Left ventricle myocardium inferior (tissue), 1 donor: ENCODE measurements around the gene APLF. TPM values are rescaled to one million over a fixed set of nuclear protein-coding genes. Genes with fewer than 3 reads are reported as not detected.
"Not testable (repeated sequence)": the region's sequence is repeated elsewhere in the genome, so short reads cannot be mapped to it uniquely, and the experiment has no call there.

Experiments used
- DNase-seq: peaks from one replicate; pipeline ENCODE4 v3.0.0-alpha.2; 2020
- H3K27ac ChIP-seq: fragments of 200-600 bp; replicated peaks from 2 replicates; pipeline ENCODE4 v1.8.0; 2021
- H3K27me3 ChIP-seq: fragments of 200-600 bp; 2 replicates; pipeline ENCODE4 v1.8.0; 2021; ENCODE audit warnings: low read depth
- H3K36me3 ChIP-seq: fragments of 200-600 bp; 2 replicates; pipeline ENCODE4 v1.8.0; 2021
- H3K4me1 ChIP-seq: fragments of 200-600 bp; 2 replicates; pipeline ENCODE4 v1.8.0; 2021
- H3K4me3 ChIP-seq: fragments of 200-600 bp; 2 replicates; pipeline ENCODE4 v1.8.0; 2021; ENCODE audit warnings: mild to moderate bottlenecking, moderate library complexity
- H3K9me3 ChIP-seq: fragments of 200-600 bp; replicated peaks from 2 replicates; pipeline ENCODE4 v1.8.0; 2021
- CTCF ChIP-seq: fragments of 200-600 bp; IDR thresholded peaks from 2 replicates; pipeline ENCODE4 v1.8.0; 2021; ENCODE audit warnings: antibody characterized with exemption, mild to moderate bottlenecking, borderline replicate concordance
- intact Hi-C: fragments of 100-400 bp; cut with micrococcal nuclease; formaldehyde crosslinking; loops from one replicate; pipeline ENCODE4 v1.11.0; 2022
- total RNA-seq: library from RNA; stranded (reverse); fragmentation: NEBNext Ultra II Directional; extraction: Animal tissue kit (Norgen Biotek cat#: 25700); gene quantifications from one replicate; pipeline ENCODE4 v1.2.1, GENCODE V29; 2021
- donor health status: DM: no; HTN: yes; CAD: no; lungs with severe emphysema.

APLF gene
- total RNA-seq, 1 donor from 2014 or later = 4.8 TPM

GRCh38 chr2:68482296-68482820, 15.0 kb downstream of the APLF start:
- TF ChIP-seq CTCF = no peak
- H3K36me3 ChIP-seq = no peaks in the 10 kb centered on the region
- intact Hi-C loops = loop anchor here (10.0 kb wide), 1 partner anchor 232 kb away; no protein-coding TSS in a partner anchor
- H3K9me3 ChIP-seq = no peaks in the 10 kb centered on the region
- no peaks in the 10 kb centered on the region for H3K4me1 ChIP-seq
- no peak overlapping the region for H3K4me3 ChIP-seq
- DNase-seq = no peak
- H3K27me3 ChIP-seq = no peaks in the 10 kb centered on the region
- no peak overlapping the region for H3K27ac ChIP-seq

GRCh38 chr2:68483011-68483410, 15.6 kb downstream of the APLF start:
- H3K9me3 ChIP-seq = no peaks in the 10 kb centered on the region
- no peak for DNase-seq
- H3K4me3 ChIP-seq = no peak overlapping the region
- H3K27me3 ChIP-seq = no peaks in the 10 kb centered on the region
- intact Hi-C loops = loop anchor here (10.0 kb wide), 1 partner anchor 232 kb away; no protein-coding TSS in a partner anchor
- no peaks in the 10 kb centered on the region for H3K4me1 ChIP-seq
- no peaks in the 10 kb centered on the region for H3K36me3 ChIP-seq
- no peak for TF ChIP-seq CTCF
- no peak overlapping the region for H3K27ac ChIP-seq

DNA sequence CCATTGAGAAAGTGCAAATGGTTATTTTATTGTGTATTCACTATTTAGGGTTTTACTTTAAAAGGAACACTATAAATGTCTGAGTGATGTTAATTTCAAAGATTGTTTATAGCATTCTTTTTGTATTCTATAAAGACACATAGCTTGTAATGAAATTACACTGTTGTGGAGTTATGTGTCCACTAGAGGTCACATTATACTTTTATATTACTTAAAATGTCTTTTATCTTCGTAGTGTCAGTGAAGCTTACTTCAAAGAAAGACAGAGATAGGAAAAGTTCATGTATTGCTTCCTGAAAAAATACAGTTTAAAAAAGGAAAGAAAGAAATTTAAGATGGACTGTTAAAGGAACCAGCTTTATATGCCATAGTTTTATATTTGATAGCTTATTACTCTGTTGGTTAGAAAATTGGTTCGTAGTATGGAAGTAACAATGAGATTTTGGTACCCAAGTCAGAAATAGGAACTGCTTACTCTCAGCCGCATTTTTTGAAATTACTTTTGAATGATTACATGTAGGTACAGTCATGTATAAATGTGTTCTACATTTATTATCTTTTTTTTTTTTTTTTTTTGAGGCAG, 20.5 kb downstream of the APLF start:
- no peaks in the 10 kb centered on the region for H3K27me3 ChIP-seq
- TF ChIP-seq CTCF = peak; percentile 68
- no peaks in the 10 kb centered on the region for H3K4me1 ChIP-seq
- no peak overlapping the region for H3K27ac ChIP-seq
- intact Hi-C loops = loop anchor here (10.0 kb wide), 1 partner anchor 227 kb away; no protein-coding TSS in a partner anchor
- H3K36me3 ChIP-seq = no peaks in the 10 kb centered on the region
- DNase-seq = no peak
- H3K4me3 ChIP-seq = no peak overlapping the region
- H3K9me3 ChIP-seq = no peaks in the 10 kb centered on the region

DNA sequence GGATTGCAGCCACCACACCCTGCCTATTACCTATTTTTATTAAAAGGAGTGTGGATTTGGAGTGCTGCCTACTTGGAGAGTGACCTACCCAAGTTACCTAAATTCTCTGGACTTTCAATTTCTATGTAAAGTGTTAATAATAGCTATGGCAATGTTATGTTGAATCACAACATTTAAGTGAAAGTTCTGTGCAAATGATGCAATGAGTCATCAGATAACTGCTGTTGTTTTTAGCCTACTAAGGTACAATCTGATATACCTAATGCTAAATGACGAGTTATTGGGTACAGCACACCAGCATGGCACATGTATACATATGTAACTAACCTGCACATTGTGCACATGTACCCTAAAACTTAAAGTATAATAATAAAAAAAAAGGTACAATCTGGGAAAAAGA, 21.2 kb downstream of the APLF start:
- H3K9me3 ChIP-seq, DNase-seq, H3K4me3 ChIP-seq, H3K27me3 ChIP-seq, H3K36me3 ChIP-seq, H3K4me1 ChIP-seq, H3K27ac ChIP-seq: not testable (repeated sequence)
- intact Hi-C loops = loop anchor here (10.0 kb wide), 1 partner anchor 226 kb away; no protein-coding TSS in a partner anchor

DNA sequence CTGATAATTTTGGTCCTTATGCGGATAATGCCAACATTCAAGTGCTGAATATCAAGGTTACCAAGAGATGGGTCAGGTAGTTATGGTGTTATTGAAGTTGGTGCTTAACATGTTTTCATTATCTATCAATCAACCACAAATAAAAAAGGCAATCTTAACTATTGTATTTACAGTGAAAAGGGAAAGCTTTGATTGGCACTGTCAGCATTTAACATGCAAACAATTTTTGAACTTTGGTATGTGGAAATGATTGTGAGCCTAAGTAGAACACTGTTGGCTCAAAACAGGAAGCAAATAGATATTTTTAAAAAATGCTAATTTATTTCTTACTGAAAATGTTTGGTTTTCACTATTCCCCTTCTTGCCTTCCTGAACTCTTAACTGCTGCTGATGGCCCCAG, 21.9 kb downstream of the APLF start:
- H3K27ac ChIP-seq = no peak overlapping the region
- H3K36me3 ChIP-seq = no peaks in the 10 kb centered on the region
- no peak overlapping the region for H3K4me3 ChIP-seq
- H3K4me1 ChIP-seq = no peaks in the 10 kb centered on the region
- TF ChIP-seq CTCF = no peak
- DNase-seq = no peak
- no peaks in the 10 kb centered on the region for H3K27me3 ChIP-seq
- no peaks in the 10 kb centered on the region for H3K9me3 ChIP-seq
- intact Hi-C loops = loop anchor here (10.0 kb wide), 1 partner anchor 226 kb away; no protein-coding TSS in a partner anchor

DNA sequence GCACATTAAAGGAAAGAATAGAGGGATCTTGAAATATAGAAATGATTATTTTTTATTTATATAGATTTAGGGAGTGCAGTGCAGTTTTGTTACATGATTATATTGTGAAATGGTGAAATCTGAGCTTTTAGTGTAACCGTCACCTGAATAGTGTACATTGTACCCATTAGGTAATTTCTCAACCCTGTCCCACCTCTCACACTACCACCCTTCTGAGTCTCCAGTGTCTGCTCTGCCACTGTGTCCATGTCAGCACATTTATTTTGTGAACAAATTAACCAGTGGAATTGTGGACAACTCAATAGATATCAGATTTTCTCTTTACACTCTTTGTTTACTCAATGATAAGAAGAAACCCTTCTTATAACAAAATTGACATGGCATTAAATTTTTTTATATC, 24.2 kb downstream of the APLF start:
- Histone ChIP-seq H3K4me3 (no peak overlapping the region), H3K9me3 (peaks cover 12% of the 10 kb centered on the region), H3K27me3 (no peaks in the 10 kb centered on the region), H3K27ac (no peak overlapping the region), H3K4me1 (no peaks in the 10 kb centered on the region), H3K36me3 (peaks cover 8% of the 10 kb centered on the region)
- intact Hi-C loops = loop anchor here (10.0 kb wide), 1 partner anchor 423 kb away; no protein-coding TSS in a partner anchor
- no peak for TF ChIP-seq CTCF
- DNase-seq = no peak
